Hepatocyte (in vitro differentiated cells): Measurements from ENCODE around the gene SLX4IP.

Experiments
- CTCF ChIP-seq: fragments of 200-600 bp; sonication (generic); IDR thresholded peaks from 2 replicates; pipeline ENCODE4 v1.5.1; 2016; ENCODE audit warnings: antibody characterized with exemption, mild to moderate bottlenecking; ENCODE audit not compliant: poor library complexity
- EZH2 ChIP-seq: fragments of 200-600 bp; sonication (generic); IDR thresholded peaks from 2 replicates; pipeline ENCODE4 v1.6.1; 2016; ENCODE audit warnings: antibody characterized with exemption, mild to moderate bottlenecking, borderline replicate concordance

- TF ChIP-seq EZH2 (no peak), CTCF (no peak)
These were observed 78.0 kb downstream of the SLX4IP start for GRCh38 chr20:10513061-10513460.
